Gastroesophageal sphincter (tissue), 3 donors: ENCODE results near the gene NEU1.

Experiments used
- CTCF ChIP-seq, 4 experiments: fragments of 200-600 bp in 2 of 4; fragments of 450-650 bp in 2 of 4; sonication (generic) in 1 of 4; IDR thresholded peaks; one replicate each; pipeline ENCODE4 v1.5.1; 2017 to 2019; ENCODE audit warnings: antibody characterized with exemption in 4 of 4, mild to moderate bottlenecking in 2 of 4, moderate library complexity in 2 of 4
- EP300 ChIP-seq: sonication (generic); formaldehyde crosslinking; IDR thresholded peaks from one replicate; pipeline ENCODE4 v1.6.1; 2017; ENCODE audit warnings: antibody characterized with exemption, mild to moderate bottlenecking
- POLR2A ChIP-seq, 2 donors: fragments of 450-650 bp; IDR thresholded peaks; one replicate each; pipeline ENCODE4 v1.6.1; 2017; ENCODE audit warnings: antibody characterized with exemption in 2 of 2, mild to moderate bottlenecking in 2 of 2, moderate library complexity in 1 of 2
- POLR2AphosphoS5 ChIP-seq: sonication (generic); formaldehyde crosslinking; IDR thresholded peaks from one replicate; pipeline ENCODE4 v1.6.1; 2017; ENCODE audit warnings: antibody characterized with exemption

GRCh38 chr6:31876357-31876756, 13.7 kb upstream of the NEU1 start:
- TF ChIP-seq CTCF (IDR thresholded peaks at IDR 0.05) (no peak), POLR2A (IDR thresholded peaks at IDR 0.05) (no peak), POLR2AphosphoS5 (no peak), EP300 (no peak)
